Vagina (tissue), 2 donors: ENCODE results near the gene C9orf85. TPM values are rescaled to one million over a fixed set of nuclear protein-coding genes. Genes with fewer than 3 reads are reported as not detected.

Experiments
- DNase-seq, 2 donors: peaks; one replicate each; pipeline ENCODE4 v3.0.0-alpha.2; 2017; ENCODE audit errors: extremely low spot score in 2 of 2
- H3K27ac ChIP-seq: fragments of 200-600 bp; sonication (generic); one replicate; pipeline ENCODE4 v1.5.1; 2019
- H3K27me3 ChIP-seq: fragments of 200-600 bp; sonication (generic); one replicate; pipeline ENCODE4 v1.5.1; 2019
- H3K36me3 ChIP-seq, 2 donors: fragments of 200-600 bp; sonication (generic); one replicate each; pipeline ENCODE4 v1.5.1; 2017 to 2019
- H3K4me1 ChIP-seq: fragments of 200-600 bp; sonication (generic); one replicate; pipeline ENCODE4 v1.5.1; 2019
- H3K4me3 ChIP-seq, 2 donors: fragments of 200-600 bp; sonication (generic); 1 replicate in 1 of 2; 2 replicates in 1 of 2; pipeline ENCODE4 v1.5.1; 2016 to 2019
- H3K9me3 ChIP-seq: fragments of 200-600 bp; sonication (generic); one replicate; pipeline ENCODE4 v1.5.1; 2019
- CTCF ChIP-seq, 3 experiments: fragments of 450-650 bp in 2 of 3; fragments of 200-600 bp in 1 of 3; sonication (generic) in 1 of 3; IDR thresholded peaks; one replicate each; pipeline ENCODE4 v1.5.1; 2017 to 2019; ENCODE audit warnings: antibody characterized with exemption in 3 of 3, mild to moderate bottlenecking in 2 of 3, moderate library complexity in 2 of 3
- POLR2A ChIP-seq, 2 donors: fragments of 450-650 bp; IDR thresholded peaks; one replicate each; pipeline ENCODE4 v1.6.1; 2017; ENCODE audit warnings: antibody characterized with exemption in 2 of 2, mild to moderate bottlenecking in 2 of 2, moderate library complexity in 2 of 2
- POLR2AphosphoS5 ChIP-seq, 2 donors: sonication (generic); formaldehyde crosslinking; IDR thresholded peaks; one replicate each; pipeline ENCODE4 v1.9.0; 2017; ENCODE audit warnings: antibody characterized with exemption in 2 of 2, mild to moderate bottlenecking in 2 of 2, low read depth in 1 of 2; ENCODE audit not compliant: insufficient read depth in 1 of 2
- intact Hi-C: fragments of 100-400 bp; cut with DNase I; formaldehyde crosslinking; loops from one replicate; pipeline ENCODE4 v1.15.1; 2023
- total RNA-seq: library from RNA; depleted of rRNA; stranded (reverse); fragments of >200 nt; gene quantifications from one replicate; pipeline ENCODE4 v1.2.3, GENCODE V29; 2016

C9orf85 gene
- total RNA-seq, 1 donor from 2014 or later = 5.4 TPM

GRCh38 chr9:71886015-71886414 is 25.4 kb upstream of the C9orf85 start:
- Histone ChIP-seq H3K27me3 (no peaks in the 10 kb centered on the region), H3K36me3 (no peaks in the 10 kb centered on the region), H3K9me3 (no peaks in the 10 kb centered on the region), H3K27ac (no peak overlapping the region), H3K4me3 (no peak overlapping the region), H3K4me1 (peaks cover 9% of the 10 kb centered on the region)
- intact Hi-C loops = no loop called here
- TF ChIP-seq POLR2A (IDR thresholded peaks at IDR 0.05) (no peak), POLR2AphosphoS5 (IDR thresholded peaks at IDR 0.05; ENCODE audit: insufficient read depth in 1 of 2, low read depth in 1 of 2) (no peak), CTCF (IDR thresholded peaks at IDR 0.05) (no peak)
- DNase-seq = no peak

DNA sequence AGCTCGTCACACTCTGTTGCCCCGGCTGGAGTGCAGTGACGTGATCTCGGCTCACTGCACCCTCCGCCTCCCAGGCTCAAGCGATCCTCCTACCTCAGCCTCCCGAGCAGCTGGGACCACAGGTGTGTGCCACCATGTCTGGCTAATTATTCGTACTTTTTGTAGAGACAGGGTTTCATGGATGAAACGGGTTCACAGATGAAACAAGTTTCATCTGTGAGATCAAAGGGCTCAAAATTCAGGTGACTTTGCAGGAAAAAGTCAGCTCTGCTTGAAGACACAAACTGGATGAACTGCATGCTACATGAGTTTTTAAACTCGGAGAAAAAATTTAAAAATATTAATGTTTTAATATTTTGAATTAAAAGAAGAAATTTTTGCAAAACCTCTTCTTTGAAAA is 24.9 kb upstream of the C9orf85 start:
- Histone ChIP-seq H3K36me3 (no peaks in the 10 kb centered on the region), H3K9me3 (no peaks in the 10 kb centered on the region), H3K27me3 (no peaks in the 10 kb centered on the region), H3K4me1 (peaks cover 9% of the 10 kb centered on the region), H3K27ac (no peak overlapping the region), H3K4me3 (no peak overlapping the region)
- no peak for TF ChIP-seq POLR2AphosphoS5 (IDR thresholded peaks at IDR 0.05; ENCODE audit: insufficient read depth in 1 of 2, low read depth in 1 of 2)
- no peak for TF ChIP-seq POLR2A (IDR thresholded peaks at IDR 0.05)
- TF ChIP-seq CTCF (IDR thresholded peaks at IDR 0.05) = no peak
- no peak for DNase-seq
- intact Hi-C loops = no loop called here

GRCh38 chr9:71887362-71887761 is 24.1 kb upstream of the C9orf85 start:
- no peaks in the 10 kb centered on the region for H3K9me3 ChIP-seq
- no peak overlapping the region for H3K4me3 ChIP-seq
- no peaks in the 10 kb centered on the region for H3K27me3 ChIP-seq
- TF ChIP-seq CTCF (IDR thresholded peaks at IDR 0.05) (no peak), POLR2AphosphoS5 (IDR thresholded peaks at IDR 0.05; ENCODE audit: insufficient read depth in 1 of 2, low read depth in 1 of 2) (no peak), POLR2A (IDR thresholded peaks at IDR 0.05) (no peak)
- H3K36me3 ChIP-seq = no peaks in the 10 kb centered on the region
- intact Hi-C loops = no loop called here
- peaks cover 9% of the 10 kb centered on the region for H3K4me1 ChIP-seq
- no peak overlapping the region for H3K27ac ChIP-seq
- no peak for DNase-seq

GRCh38 chr9:71890042-71890679 is 21.3 kb upstream of the C9orf85 start:
- Histone ChIP-seq H3K4me1 (peaks cover 26% of the 10 kb centered on the region), H3K27me3 (no peaks in the 10 kb centered on the region), H3K4me3 (no peak overlapping the region), H3K9me3 (no peaks in the 10 kb centered on the region), H3K36me3 (no peaks in the 10 kb centered on the region), H3K27ac (no peak overlapping the region)
- TF ChIP-seq POLR2AphosphoS5 (IDR thresholded peaks at IDR 0.05; ENCODE audit: insufficient read depth in 1 of 2, low read depth in 1 of 2) (no peak), POLR2A (IDR thresholded peaks at IDR 0.05) (no peak), CTCF (IDR thresholded peaks at IDR 0.05) (no peak)
- no peak for DNase-seq
- intact Hi-C loops = no loop called here

DNA sequence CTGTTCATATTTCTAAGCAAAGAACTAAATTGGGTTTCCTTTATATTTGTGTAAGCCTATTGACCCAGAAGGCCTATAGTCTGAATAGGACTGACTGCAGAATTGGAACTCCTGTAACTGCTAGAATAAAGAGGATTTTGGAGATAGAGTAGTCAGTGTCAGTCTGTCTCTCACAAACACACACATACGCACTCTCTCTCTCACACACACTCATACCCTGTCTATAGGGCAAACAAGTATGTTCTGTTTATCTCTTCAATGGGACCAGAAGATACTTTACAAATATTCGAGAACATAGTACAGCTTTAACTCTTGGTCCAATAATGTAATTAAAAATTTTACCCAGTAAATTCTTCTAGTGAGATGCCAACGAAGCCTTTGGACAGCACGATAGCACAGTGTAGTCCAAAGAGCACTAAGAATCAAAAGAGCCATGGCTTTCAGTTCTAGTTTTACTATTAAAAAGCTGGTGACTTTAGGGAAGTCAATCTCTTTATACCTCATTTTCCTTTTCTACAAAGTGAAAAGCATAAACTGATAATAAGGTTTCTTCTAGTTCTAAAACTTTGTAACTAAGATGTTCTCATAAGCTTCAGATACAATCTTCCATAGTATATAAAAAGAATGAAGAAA is 19.8 kb upstream of the C9orf85 start:
- Histone ChIP-seq H3K4me1 (peaks cover 39% of the 10 kb centered on the region), H3K27ac (no peak overlapping the region), H3K9me3 (no peaks in the 10 kb centered on the region), H3K27me3 (no peaks in the 10 kb centered on the region), H3K4me3 (no peak overlapping the region), H3K36me3 (no peaks in the 10 kb centered on the region)
- intact Hi-C loops = no loop called here
- no peak for DNase-seq
- TF ChIP-seq CTCF (IDR thresholded peaks at IDR 0.05) = no peak
- no peak for TF ChIP-seq POLR2A (IDR thresholded peaks at IDR 0.05)
- TF ChIP-seq POLR2AphosphoS5 (IDR thresholded peaks at IDR 0.05; ENCODE audit: insufficient read depth in 1 of 2, low read depth in 1 of 2) = no peak
